Type B pancreatic cell (in vitro differentiated cells): ENCODE data around the gene PROSER2. TPM values are rescaled to one million over a fixed set of nuclear protein-coding genes. Genes with fewer than 3 reads are reported as not detected.
"Not testable (repeated sequence)": the region's sequence is repeated elsewhere in the genome, so short reads cannot be mapped to it uniquely, and the experiment has no call there.

Source experiments
- DNase-seq: peaks from one replicate; pipeline ENCODE4 v3.0.0; 2021; ENCODE audit warnings: mixed read lengths; ENCODE audit not compliant: unreplicated experiment; ENCODE audit errors: extremely low spot score
- H3K27ac Mint-ChIP-seq: 2 replicates; pipeline ENCODE4 v1.8.0; 2021; ENCODE audit warnings: mild to moderate bottlenecking, mixed read lengths
- H3K27me3 Mint-ChIP-seq: 2 replicates; pipeline ENCODE4 v1.8.0; 2021; ENCODE audit warnings: mixed read lengths
- H3K36me3 Mint-ChIP-seq: 2 replicates; pipeline ENCODE4 v1.8.0; 2021; ENCODE audit warnings: mixed read lengths
- H3K4me1 Mint-ChIP-seq: one replicate; pipeline ENCODE4 v1.8.0; 2021; ENCODE audit warnings: mixed read lengths; ENCODE audit not compliant: unreplicated experiment
- H3K4me3 Mint-ChIP-seq: 2 replicates; pipeline ENCODE4 v1.8.0; 2021; ENCODE audit warnings: mild to moderate bottlenecking, mixed read lengths
- H3K9me3 Mint-ChIP-seq: 2 replicates; pipeline ENCODE4 v1.8.0; 2021; ENCODE audit warnings: mixed read lengths
- CTCF ChIP-seq: fragments of 200-600 bp; sonication (generic); conservative IDR thresholded peaks from 2 replicates; pipeline ENCODE4 v1.5.0; 2021; ENCODE audit warnings: antibody characterized with exemption, mild to moderate bottlenecking
- total RNA-seq: library from RNA; stranded (reverse); gene quantifications from 2 replicates; pipeline ENCODE4 v1.2.1, GENCODE V29; 2021; ENCODE audit warnings: low replicate concordance

Gene PROSER2
- total RNA-seq, 1 donor from 2014 or later: 6.7 TPM

- no peak for DNase-seq
- Mint-ChIP-seq H3K36me3 (no peaks in the 10 kb centered on the region), H3K4me1 (no peaks in the 10 kb centered on the region), H3K4me3 (no peak overlapping the region), H3K9me3 (no peaks in the 10 kb centered on the region), H3K27ac (no peak overlapping the region), H3K27me3 (no peaks in the 10 kb centered on the region)
- no peak for TF ChIP-seq CTCF
Observed at GRCh38 chr10:11886851-11887250, 63.7 kb downstream of the PROSER2 start.

GRCh38 chr10:11887381-11888227 lies 64.4 kb downstream of the PROSER2 start:
- no peak for TF ChIP-seq CTCF
- H3K4me3 Mint-ChIP-seq: no peak overlapping the region
- H3K27ac Mint-ChIP-seq: no peak overlapping the region

GRCh38 chr10:11889263-11889662 lies 66.1 kb downstream of the PROSER2 start:
- not testable (repeated sequence) for H3K4me3 Mint-ChIP-seq, H3K27me3 Mint-ChIP-seq, H3K4me1 Mint-ChIP-seq, H3K36me3 Mint-ChIP-seq, H3K9me3 Mint-ChIP-seq, H3K27ac Mint-ChIP-seq, DNase-seq

More at GRCh38 chr10:11887381-11888227, 64.4 kb downstream of the PROSER2 start:
- no peaks in the 10 kb centered on the region for H3K9me3 Mint-ChIP-seq
- no peaks in the 10 kb centered on the region for H3K4me1 Mint-ChIP-seq
- no peaks in the 10 kb centered on the region for H3K27me3 Mint-ChIP-seq
- no peaks in the 10 kb centered on the region for H3K36me3 Mint-ChIP-seq
- DNase-seq: no peak

GRCh38 chr10:11891776-11892486 lies 68.8 kb downstream of the PROSER2 start:
- DNase-seq: no peak
- Mint-ChIP-seq H3K36me3 (no peaks in the 10 kb centered on the region), H3K4me1 (no peaks in the 10 kb centered on the region), H3K27me3 (no peaks in the 10 kb centered on the region), H3K4me3 (no peak overlapping the region), H3K9me3 (no peaks in the 10 kb centered on the region), H3K27ac (no peak overlapping the region)
- TF ChIP-seq CTCF: no peak

GRCh38 chr10:11893749-11894278 lies 70.7 kb downstream of the PROSER2 start:
- TF ChIP-seq CTCF: no peak
- peaks cover 7% of the 10 kb centered on the region for H3K4me1 Mint-ChIP-seq
- no peaks in the 10 kb centered on the region for H3K9me3 Mint-ChIP-seq
- H3K27ac Mint-ChIP-seq: no peak overlapping the region
- H3K27me3 Mint-ChIP-seq: no peaks in the 10 kb centered on the region
- no peak for DNase-seq
- no peak overlapping the region for H3K4me3 Mint-ChIP-seq
- H3K36me3 Mint-ChIP-seq: no peaks in the 10 kb centered on the region
